ENCODE results near the gene LCE5A. TPM values are rescaled to one million over a fixed set of nuclear protein-coding genes. Genes with fewer than 3 reads are reported as not detected.

LCE5A gene
- total RNA-seq, 1 donor from 2014 or later, result not detected

DNA sequence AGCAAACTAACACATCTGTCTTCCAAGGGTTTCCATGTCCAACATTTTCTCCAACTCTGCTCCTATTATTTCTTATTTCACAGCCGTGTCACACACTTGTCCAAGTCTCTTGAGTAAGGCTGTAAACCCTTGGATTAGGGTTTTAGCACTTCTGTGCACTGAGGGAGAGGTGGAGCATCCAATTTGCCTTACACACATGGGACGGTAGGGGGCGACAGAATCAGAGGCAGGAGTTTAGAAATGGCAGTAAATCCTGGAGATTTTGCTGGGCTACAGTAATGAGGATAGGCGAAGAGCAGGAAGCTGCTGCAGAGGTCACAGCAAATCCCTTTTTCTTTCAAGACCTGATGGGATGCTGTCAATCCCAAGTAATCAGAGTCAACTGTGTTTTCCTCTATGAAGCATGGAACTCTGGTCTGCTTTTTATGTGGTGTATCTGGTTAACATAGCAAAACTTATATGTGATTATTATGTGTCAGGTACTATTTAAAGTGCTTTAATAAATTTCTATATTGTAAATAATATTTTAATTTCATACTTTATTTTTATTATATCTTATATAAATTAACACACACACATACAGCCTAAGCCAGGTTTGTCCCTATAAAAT is 15.4 kb upstream of the LCE5A start:
- intact Hi-C loops (cut with DNase I), result no loop called here

DNA sequence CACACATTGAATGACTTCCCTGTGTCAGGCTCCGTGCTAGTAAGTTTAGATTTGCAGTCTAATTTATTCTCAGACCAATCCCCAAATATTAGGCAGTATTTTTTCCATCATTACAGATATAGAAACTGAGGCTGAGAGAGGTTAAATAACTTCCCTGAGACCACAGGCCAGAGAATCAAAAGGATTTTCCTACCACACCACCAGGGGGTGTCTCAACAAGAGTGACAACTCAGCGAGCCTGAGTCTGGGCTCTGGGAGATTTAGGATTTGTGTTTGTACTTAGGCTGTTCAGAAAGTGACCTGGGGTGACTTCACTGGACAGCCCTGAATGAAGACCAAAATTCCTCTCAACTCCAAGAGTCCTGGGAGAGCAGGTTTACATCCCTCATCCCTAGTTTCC is 13.3 kb upstream of the LCE5A start:
- H3K27me3 ChIP-seq (ENCODE audit: low read depth), result no peaks in the 10 kb centered on the region
- no peak for ATAC-seq
- DNase-seq, result no peak
- no peak overlapping the region for H3K27ac ChIP-seq
- no peaks in the 10 kb centered on the region for H3K36me3 ChIP-seq
- intact Hi-C loops (cut with DNase I), result no loop called here
- H3K9me3 ChIP-seq, result no peaks in the 10 kb centered on the region
- TF ChIP-seq, protein P1, sequence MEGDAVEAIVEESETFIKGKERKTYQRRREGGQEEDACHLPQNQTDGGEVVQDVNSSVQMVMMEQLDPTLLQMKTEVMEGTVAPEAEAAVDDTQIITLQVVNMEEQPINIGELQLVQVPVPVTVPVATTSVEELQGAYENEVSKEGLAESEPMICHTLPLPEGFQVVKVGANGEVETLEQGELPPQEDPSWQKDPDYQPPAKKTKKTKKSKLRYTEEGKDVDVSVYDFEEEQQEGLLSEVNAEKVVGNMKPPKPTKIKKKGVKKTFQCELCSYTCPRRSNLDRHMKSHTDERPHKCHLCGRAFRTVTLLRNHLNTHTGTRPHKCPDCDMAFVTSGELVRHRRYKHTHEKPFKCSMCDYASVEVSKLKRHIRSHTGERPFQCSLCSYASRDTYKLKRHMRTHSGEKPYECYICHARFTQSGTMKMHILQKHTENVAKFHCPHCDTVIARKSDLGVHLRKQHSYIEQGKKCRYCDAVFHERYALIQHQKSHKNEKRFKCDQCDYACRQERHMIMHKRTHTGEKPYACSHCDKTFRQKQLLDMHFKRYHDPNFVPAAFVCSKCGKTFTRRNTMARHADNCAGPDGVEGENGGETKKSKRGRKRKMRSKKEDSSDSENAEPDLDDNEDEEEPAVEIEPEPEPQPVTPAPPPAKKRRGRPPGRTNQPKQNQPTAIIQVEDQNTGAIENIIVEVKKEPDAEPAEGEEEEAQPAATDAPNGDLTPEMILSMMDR (IDR thresholded peaks at IDR 0.05), result no peak
- H3K4me3 ChIP-seq, result no peak overlapping the region
- no peaks in the 10 kb centered on the region for H3K4me1 ChIP-seq

More for the DNA sequence above, 15.4 kb upstream of the LCE5A start:
- H3K36me3 ChIP-seq, result no peaks in the 10 kb centered on the region
- no peaks in the 10 kb centered on the region for H3K27me3 ChIP-seq (ENCODE audit: low read depth)
- no peak for ATAC-seq
- TF ChIP-seq, protein P1 (IDR thresholded peaks at IDR 0.05), result peak; percentile 36
- no peaks in the 10 kb centered on the region for H3K9me3 ChIP-seq
- H3K4me3 ChIP-seq, result no peak overlapping the region
- no peak overlapping the region for H3K27ac ChIP-seq
- no peaks in the 10 kb centered on the region for H3K4me1 ChIP-seq
- no peak for DNase-seq

DNA sequence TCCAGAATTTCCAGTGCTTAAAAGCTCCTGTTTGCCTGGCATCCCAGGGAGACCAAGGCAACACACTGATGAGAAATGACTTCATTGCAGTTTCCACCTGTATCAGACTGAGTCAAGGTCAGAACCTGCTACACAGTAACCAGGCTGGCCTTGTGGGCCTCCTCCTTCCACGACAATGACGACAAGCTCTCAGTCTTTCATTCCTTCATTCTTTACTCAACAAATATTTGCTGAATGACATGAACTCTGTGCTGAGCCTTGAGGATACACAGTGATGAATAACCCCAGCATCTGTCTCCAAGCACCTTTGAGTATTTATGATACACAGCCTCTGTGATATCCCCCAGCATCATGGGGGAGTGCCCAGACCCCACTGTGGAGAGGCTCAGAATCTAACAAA is 8.9 kb upstream of the LCE5A start:
- Histone ChIP-seq H3K4me1 (no peaks in the 10 kb centered on the region), H3K9me3 (no peaks in the 10 kb centered on the region), H3K27me3 (ENCODE audit: low read depth) (no peaks in the 10 kb centered on the region), H3K4me3 (no peak overlapping the region), H3K27ac (no peak overlapping the region), H3K36me3 (no peaks in the 10 kb centered on the region)
- intact Hi-C loops (cut with DNase I), result no loop called here
- DNase-seq, result no peak
- TF ChIP-seq, protein P1 (IDR thresholded peaks at IDR 0.05), result no peak
- no peak for ATAC-seq

DNA sequence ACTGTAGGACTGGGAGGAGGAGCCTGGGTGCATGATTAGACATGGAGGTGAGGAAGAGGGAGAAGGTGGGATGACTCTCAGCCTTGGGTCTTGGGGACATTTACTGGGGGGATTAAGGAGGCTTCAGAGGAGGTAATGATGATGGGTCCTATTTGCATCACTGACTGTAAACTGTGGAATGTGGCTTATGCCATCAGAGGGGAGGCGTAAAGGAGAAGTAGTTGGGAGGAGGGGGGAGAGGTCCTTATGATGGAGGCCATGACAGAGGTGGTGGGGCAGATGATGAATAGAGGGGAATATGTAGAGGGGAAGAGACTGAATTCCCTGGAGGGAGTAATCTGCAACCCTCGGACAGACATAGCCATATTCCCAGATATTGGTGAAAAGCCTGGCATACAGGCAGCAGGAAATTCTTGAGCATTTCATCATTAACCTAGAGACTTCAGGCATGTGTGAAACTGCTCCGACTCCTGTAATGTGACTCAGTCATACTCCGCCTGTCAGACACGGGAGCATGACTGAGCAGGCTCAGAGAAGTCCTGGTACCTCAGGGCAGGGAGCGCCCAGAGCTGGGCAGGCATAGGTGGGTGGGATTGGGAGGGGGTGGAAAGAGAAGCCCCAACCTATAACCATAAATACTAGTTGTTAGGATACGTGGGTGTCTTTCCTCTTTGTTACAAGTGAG is 8.0 kb upstream of the LCE5A start:
- DNase-seq (no peak), ATAC-seq (no peak)
- H3K9me3 ChIP-seq, result no peaks in the 10 kb centered on the region
- no peak overlapping the region for H3K4me3 ChIP-seq
- TF ChIP-seq, protein P1 (IDR thresholded peaks at IDR 0.05), result no peak
- intact Hi-C loops (cut with DNase I), result no loop called here
- H3K36me3 ChIP-seq, result no peaks in the 10 kb centered on the region
- no peak overlapping the region for H3K27ac ChIP-seq
- no peaks in the 10 kb centered on the region for H3K4me1 ChIP-seq
- no peaks in the 10 kb centered on the region for H3K27me3 ChIP-seq (ENCODE audit: low read depth)

DNA sequence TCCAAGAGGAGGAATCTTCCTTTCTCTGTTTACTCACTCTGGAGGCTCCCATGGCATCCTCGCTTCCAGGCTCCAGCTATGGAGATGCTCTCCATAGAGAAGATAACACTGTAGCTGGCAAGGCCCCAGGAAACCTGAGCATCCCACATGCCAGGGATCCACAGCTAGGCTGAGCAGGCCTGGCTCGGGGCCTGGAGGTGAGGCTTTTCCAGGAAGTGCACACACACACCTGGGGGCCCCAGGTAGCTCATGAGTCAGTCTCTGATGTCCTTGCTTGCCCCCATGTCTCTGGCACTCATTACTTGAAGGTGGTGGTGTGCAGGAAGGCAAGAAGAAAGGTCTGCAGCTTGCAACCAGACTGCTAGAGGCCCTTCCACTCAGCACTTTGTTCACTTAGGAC is 5.5 kb upstream of the LCE5A start:
- TF ChIP-seq, protein P1 (IDR thresholded peaks at IDR 0.05), result no peak
- ATAC-seq (no peak), DNase-seq (no peak)
- no peaks in the 10 kb centered on the region for H3K4me1 ChIP-seq
- no peaks in the 10 kb centered on the region for H3K36me3 ChIP-seq
- H3K9me3 ChIP-seq, result no peaks in the 10 kb centered on the region
- intact Hi-C loops (cut with DNase I), result no loop called here
- no peak overlapping the region for H3K4me3 ChIP-seq
- no peak overlapping the region for H3K27ac ChIP-seq
- no peaks in the 10 kb centered on the region for H3K27me3 ChIP-seq (ENCODE audit: low read depth)
